Ecto neural progenitor cell (in vitro differentiated cells): ENCODE data around the gene USP6.
"Not testable (repeated sequence)": the region's sequence is repeated elsewhere in the genome, so short reads cannot be mapped to it uniquely, and the experiment has no call there.

Source experiments
- DNase-seq: peaks from one replicate; pipeline ENCODE4 v3.0.0-alpha.2; 2018; ENCODE audit warnings: low spot score

USP6 gene

GRCh38 chr17:5135726-5136579 lies 20.1 kb downstream of the USP6 start:
- DNase-seq = no peak

- DNase-seq = not testable (repeated sequence)
Observed at GRCh38 chr17:5136580-5137412, 21.0 kb downstream of the USP6 start.

- DNase-seq = not testable (repeated sequence)
Observed at GRCh38 chr17:5137511-5138197, 21.8 kb downstream of the USP6 start.

- DNase-seq = not testable (repeated sequence)
Observed at GRCh38 chr17:5138198-5138544, 22.3 kb downstream of the USP6 start.

GRCh38 chr17:5138616-5139457 lies 23.0 kb downstream of the USP6 start:
- DNase-seq = peak; percentile 41

GRCh38 chr17:5139458-5139732 lies 23.6 kb downstream of the USP6 start:
- DNase-seq = peak; percentile 42

- not testable (repeated sequence) for DNase-seq
Observed at GRCh38 chr17:5142877-5143276, 27.0 kb downstream of the USP6 start.

GRCh38 chr17:5146122-5146521 lies 30.3 kb downstream of the USP6 start:
- DNase-seq = not testable (repeated sequence)

GRCh38 chr17:5160702-5161101 lies 44.9 kb downstream of the USP6 start:
- DNase-seq = not testable (repeated sequence)

- DNase-seq = not testable (repeated sequence)
Observed at GRCh38 chr17:5161793-5162192, 46.0 kb downstream of the USP6 start.

- no peak for DNase-seq
Observed at GRCh38 chr17:5164436-5164835, 48.6 kb downstream of the USP6 start.

- not testable (repeated sequence) for DNase-seq
Observed at GRCh38 chr17:5165791-5166564, 50.1 kb downstream of the USP6 start.

GRCh38 chr17:5175027-5175426 lies 59.2 kb downstream of the USP6 start:
- not testable (repeated sequence) for DNase-seq

- DNase-seq = no peak
Observed at GRCh38 chr17:5179003-5179402, 63.2 kb downstream of the USP6 start.

GRCh38 chr17:5181509-5182305 lies 65.9 kb downstream of the USP6 start:
- no peak for DNase-seq

GRCh38 chr17:5182597-5183409 lies 67.0 kb downstream of the USP6 start:
- no peak for DNase-seq

GRCh38 chr17:5183410-5183793 lies 67.6 kb downstream of the USP6 start:
- no peak for DNase-seq

GRCh38 chr17:5184288-5184687 lies 68.5 kb downstream of the USP6 start:
- DNase-seq = no peak
